Measurements from ENCODE around the gene PRLR. TPM values are rescaled to one million over a fixed set of nuclear protein-coding genes. Genes with fewer than 3 reads are reported as not detected.
A peak's percentile ranks its signal among the peaks of the same experiment; 100 is the strongest.

PRLR gene
- total RNA-seq, 1 donor from 2014 or later, result not detected

DNA sequence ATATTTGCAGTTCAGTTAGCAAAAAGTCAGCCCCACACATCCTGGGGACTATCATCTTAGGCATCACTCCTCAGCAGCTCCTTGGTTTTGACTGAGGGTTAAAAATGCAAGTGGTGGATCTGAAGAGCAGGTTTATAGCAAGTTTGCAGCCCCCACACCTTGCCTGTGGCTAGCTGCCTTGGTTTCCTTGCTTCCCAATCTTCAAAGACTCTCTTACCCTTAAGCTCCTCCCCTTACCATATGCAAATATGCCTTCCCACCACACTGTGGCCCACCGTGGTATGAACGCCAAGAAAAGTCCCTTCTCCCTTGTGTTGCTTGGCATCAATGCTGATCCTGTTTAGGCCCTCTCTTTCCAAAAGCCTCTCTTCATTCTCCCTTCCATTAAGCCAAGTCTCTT, 137.6 kb downstream of the PRLR start:
- H3K9me3 Mint-ChIP-seq, result no peaks in the 10 kb centered on the region
- no peak for DNase-seq (ENCODE audit: low spot score)
- no peaks in the 10 kb centered on the region for H3K36me3 Mint-ChIP-seq (ENCODE audit: low read depth)
- H3K27me3 Mint-ChIP-seq (ENCODE audit: insufficient read depth), result peaks cover 2% of the 10 kb centered on the region
- no peaks in the 10 kb centered on the region for H3K4me1 Mint-ChIP-seq (ENCODE audit: low read depth)
- intact Hi-C loops (cut with micrococcal nuclease), result loop anchor here (5.0 kb wide), 1 partner anchor 345 kb away; no protein-coding TSS in a partner anchor
- H3K27ac Mint-ChIP-seq, result no peak overlapping the region
- H3K4me3 Mint-ChIP-seq, result no peak overlapping the region

DNA sequence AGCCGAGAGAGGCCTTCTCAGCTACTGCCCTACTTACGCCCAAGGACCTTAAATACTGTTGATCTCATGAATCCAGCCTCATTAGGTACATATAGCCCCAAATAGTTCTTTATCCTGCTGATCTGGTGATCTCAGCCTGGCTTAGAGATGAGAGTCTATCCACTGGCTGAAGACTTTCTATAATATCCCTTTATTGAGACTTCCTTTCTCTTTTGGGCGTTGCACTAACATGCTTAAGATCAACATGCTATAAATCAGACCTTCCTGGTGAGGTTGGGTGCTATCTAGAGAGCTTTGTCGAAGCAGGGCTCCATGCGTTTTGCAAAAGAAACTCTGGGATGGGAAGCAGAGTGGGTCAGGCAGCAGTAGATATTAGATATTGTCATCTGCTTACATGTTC, 138.6 kb downstream of the PRLR start:
- Mint-ChIP-seq H3K36me3 (ENCODE audit: low read depth) (no peaks in the 10 kb centered on the region), H3K27me3 (ENCODE audit: insufficient read depth) (peaks cover 2% of the 10 kb centered on the region), H3K9me3 (no peaks in the 10 kb centered on the region), H3K4me1 (ENCODE audit: low read depth) (no peaks in the 10 kb centered on the region), H3K4me3 (no peak overlapping the region), H3K27ac (no peak overlapping the region)
- intact Hi-C loops (cut with micrococcal nuclease), result loop anchor here (5.0 kb wide), 1 partner anchor 346 kb away; no protein-coding TSS in a partner anchor
- no peak for DNase-seq (ENCODE audit: low spot score)

DNA sequence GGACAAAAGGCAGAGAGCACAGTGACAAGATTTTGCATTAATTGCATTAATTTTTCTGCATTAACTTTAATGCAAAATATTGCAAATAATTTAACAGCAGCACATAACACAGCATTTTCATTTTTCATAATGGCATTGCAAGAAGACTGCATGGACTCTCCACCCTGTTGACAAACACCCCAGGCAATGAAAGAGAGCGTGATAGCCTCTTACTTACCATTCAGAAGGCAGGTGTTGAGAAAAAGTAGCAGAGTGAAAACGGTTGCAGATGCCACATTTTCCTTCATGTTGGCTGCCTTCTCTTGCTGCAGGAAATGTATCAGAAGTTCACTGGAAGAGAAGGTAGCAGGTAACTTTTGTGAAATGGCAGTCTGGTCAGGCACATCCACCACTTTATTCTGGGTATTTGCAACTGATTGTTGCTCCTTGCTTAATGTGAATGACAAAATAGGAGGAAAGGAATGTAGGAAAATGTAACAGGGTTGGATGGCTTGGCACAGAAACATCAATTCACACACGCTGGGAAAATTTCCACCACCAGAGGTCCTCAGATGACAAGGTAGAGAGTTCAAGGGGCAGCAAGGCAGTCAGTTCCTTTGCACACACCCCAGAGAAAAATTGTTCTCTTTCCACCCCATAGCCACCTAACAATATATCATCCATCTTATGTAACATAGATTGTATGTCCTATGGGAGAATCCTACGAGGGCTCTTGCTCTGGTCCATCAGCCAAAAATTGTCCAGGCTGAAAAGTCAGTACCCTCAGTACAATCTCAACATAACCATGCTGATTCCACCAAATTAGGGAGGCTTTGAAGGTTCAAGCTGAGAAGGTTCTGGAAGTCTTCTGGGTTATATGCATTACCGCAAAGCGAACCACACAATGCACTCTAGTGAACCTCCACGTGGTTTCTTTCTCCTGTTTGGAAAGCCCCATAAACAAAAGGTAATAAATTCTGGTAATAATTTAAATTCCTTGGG, 140.7 kb downstream of the PRLR start:
- H3K36me3 Mint-ChIP-seq (ENCODE audit: low read depth), result no peaks in the 10 kb centered on the region

DNA sequence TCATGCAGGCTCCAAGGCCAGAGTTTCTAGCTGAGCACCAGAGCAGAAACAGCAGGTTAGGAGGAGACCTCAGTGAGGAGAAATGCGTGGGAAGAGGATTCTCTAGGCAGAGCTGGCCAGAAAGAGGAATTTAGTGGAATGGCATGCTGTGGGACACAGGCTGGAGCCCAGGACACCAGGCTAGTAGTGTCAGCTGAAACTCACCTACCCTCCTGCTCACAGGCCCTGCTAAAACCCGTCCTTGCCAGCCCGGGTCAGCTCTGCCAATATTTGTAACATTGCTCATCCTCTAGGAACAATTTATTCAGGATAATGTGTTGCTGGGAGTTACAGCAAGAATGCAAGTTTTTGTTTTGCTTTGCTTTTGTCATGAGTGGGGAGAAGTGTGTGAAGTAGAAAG, 142.3 kb downstream of the PRLR start:
- Mint-ChIP-seq H3K27ac (no peak overlapping the region), H3K4me3 (no peak overlapping the region), H3K36me3 (ENCODE audit: low read depth) (no peaks in the 10 kb centered on the region), H3K4me1 (ENCODE audit: low read depth) (no peaks in the 10 kb centered on the region), H3K27me3 (ENCODE audit: insufficient read depth) (peaks cover 7% of the 10 kb centered on the region), H3K9me3 (no peaks in the 10 kb centered on the region)
- no peak for DNase-seq (ENCODE audit: low spot score)
- intact Hi-C loops (cut with micrococcal nuclease), result loop anchor here (2.0 to 10.0 kb wide), 3 partner anchors 95 to 687 kb away; no protein-coding TSS in a partner anchor

More for the DNA sequence above, 140.7 kb downstream of the PRLR start:
- DNase-seq (ENCODE audit: low spot score), result peak; percentile 15
- no peaks in the 10 kb centered on the region for H3K9me3 Mint-ChIP-seq
- intact Hi-C loops (cut with micrococcal nuclease), result loop anchor here (2.0 to 10.0 kb wide), 4 partner anchors 93 to 685 kb away; no protein-coding TSS in a partner anchor
- H3K27me3 Mint-ChIP-seq (ENCODE audit: insufficient read depth), result peaks cover 4% of the 10 kb centered on the region
- H3K4me1 Mint-ChIP-seq (ENCODE audit: low read depth), result no peaks in the 10 kb centered on the region
- H3K4me3 Mint-ChIP-seq, result no peak overlapping the region
- H3K27ac Mint-ChIP-seq, result no peak overlapping the region

DNA sequence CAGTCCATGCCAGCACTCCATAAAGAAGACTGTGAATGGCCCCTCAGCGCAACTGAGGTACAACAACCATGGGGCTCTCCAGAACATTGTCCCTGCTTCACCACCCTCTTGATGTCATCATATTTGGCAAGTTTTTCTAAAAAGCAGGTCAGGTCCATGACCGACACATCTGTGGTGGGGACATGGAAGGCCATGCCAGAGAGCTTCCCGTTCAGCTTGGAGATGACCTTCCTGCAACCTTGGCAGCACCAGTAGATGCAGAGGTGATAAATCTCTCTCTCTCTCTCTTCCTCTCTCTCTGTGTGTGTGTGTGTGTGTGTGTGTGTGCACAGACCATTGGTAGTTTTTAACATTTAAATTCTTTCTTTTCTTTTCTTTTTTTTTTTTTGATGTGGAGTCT, 147.1 kb downstream of the PRLR start:
- Mint-ChIP-seq H3K27me3 (ENCODE audit: insufficient read depth) (peaks cover 7% of the 10 kb centered on the region), H3K36me3 (ENCODE audit: low read depth) (no peaks in the 10 kb centered on the region), H3K4me3 (no peak overlapping the region), H3K27ac (no peak overlapping the region), H3K9me3 (no peaks in the 10 kb centered on the region), H3K4me1 (ENCODE audit: low read depth) (no peaks in the 10 kb centered on the region)
- intact Hi-C loops (cut with micrococcal nuclease), result loop anchor here (10.0 kb wide), 1 partner anchor 692 kb away; no protein-coding TSS in a partner anchor
- DNase-seq (ENCODE audit: low spot score), result no peak

DNA sequence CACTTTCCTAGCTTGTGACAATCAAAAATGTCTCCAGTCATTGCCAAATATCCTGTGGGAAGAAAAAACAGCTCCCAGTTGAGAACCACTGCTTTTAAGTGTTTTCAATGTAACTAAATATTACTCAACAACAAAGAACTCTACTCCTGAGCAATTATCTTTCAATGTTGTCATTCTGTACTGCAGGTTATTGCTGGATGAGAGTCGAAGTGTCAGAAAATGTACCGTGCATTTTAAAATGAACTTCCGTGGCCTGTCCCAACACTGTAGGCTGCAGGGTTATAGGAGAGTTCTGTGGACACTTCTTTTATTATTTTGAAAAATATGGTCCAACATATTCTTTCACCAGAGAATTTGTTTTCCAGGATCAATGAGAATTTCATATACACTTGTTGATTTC, 147.8 kb downstream of the PRLR start:
- no peaks in the 10 kb centered on the region for H3K9me3 Mint-ChIP-seq
- H3K27ac Mint-ChIP-seq, result no peak overlapping the region

DNA sequence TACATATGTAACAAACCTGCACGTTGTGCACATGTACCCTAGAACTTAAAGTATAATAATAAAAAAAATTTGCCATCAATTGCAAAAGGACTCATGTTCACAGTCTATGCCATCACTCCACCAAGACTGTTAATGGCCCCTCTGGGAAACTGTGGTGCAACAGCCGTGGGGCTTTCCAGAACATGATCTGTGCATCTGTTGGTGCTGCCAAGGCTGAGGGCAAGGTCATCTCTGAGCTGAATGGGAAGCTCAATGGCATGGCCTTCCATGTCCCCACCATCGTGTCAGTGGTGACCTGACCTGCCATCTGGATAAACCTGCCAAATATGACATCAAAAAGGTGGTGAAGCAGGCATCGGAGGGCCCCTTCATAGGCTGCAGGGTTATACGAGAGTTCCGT, 149.2 kb downstream of the PRLR start:
- intact Hi-C loops (cut with micrococcal nuclease), result loop anchor here (10.0 kb wide), 1 partner anchor 694 kb away; no protein-coding TSS in a partner anchor
- H3K36me3 Mint-ChIP-seq (ENCODE audit: low read depth), result no peaks in the 10 kb centered on the region
- H3K27me3 Mint-ChIP-seq (ENCODE audit: insufficient read depth), result peaks cover 7% of the 10 kb centered on the region
- H3K9me3 Mint-ChIP-seq, result no peaks in the 10 kb centered on the region
- no peak overlapping the region for H3K27ac Mint-ChIP-seq
- H3K4me3 Mint-ChIP-seq, result no peak overlapping the region
- H3K4me1 Mint-ChIP-seq (ENCODE audit: low read depth), result no peaks in the 10 kb centered on the region
- DNase-seq (ENCODE audit: low spot score), result no peak

More for the DNA sequence above, 147.8 kb downstream of the PRLR start:
- Mint-ChIP-seq H3K36me3 (ENCODE audit: low read depth) (no peaks in the 10 kb centered on the region), H3K4me3 (no peak overlapping the region), H3K27me3 (ENCODE audit: insufficient read depth) (peaks cover 9% of the 10 kb centered on the region), H3K4me1 (ENCODE audit: low read depth) (no peaks in the 10 kb centered on the region)
- no peak for DNase-seq (ENCODE audit: low spot score)
- intact Hi-C loops (cut with micrococcal nuclease), result loop anchor here (10.0 kb wide), 1 partner anchor 692 kb away; no protein-coding TSS in a partner anchor

DNA sequence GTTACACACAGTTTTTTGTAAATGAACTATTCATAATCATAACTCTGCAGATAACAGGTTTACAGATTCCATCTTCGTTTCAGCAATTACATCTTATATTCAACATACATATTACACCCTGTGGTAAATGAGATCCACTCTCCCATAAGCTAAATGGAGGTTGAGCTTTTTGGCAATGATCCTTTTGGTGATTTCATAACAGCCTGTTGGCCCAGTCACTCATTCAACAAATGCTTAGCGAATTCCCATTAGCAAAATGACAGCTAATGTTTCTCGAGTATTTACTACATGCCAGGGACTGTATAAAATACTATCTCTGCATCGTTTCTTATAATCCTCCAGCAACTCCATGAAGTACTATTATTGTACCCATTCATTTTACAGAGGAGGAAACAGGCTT, 157.1 kb downstream of the PRLR start:
- Mint-ChIP-seq H3K4me3 (no peak overlapping the region), H3K36me3 (ENCODE audit: low read depth) (no peaks in the 10 kb centered on the region), H3K27ac (no peak overlapping the region), H3K4me1 (ENCODE audit: low read depth) (no peaks in the 10 kb centered on the region), H3K9me3 (no peaks in the 10 kb centered on the region), H3K27me3 (ENCODE audit: insufficient read depth) (peaks cover 6% of the 10 kb centered on the region)
- no peak for DNase-seq (ENCODE audit: low spot score)
- intact Hi-C loops (cut with micrococcal nuclease), result no loop called here

DNA sequence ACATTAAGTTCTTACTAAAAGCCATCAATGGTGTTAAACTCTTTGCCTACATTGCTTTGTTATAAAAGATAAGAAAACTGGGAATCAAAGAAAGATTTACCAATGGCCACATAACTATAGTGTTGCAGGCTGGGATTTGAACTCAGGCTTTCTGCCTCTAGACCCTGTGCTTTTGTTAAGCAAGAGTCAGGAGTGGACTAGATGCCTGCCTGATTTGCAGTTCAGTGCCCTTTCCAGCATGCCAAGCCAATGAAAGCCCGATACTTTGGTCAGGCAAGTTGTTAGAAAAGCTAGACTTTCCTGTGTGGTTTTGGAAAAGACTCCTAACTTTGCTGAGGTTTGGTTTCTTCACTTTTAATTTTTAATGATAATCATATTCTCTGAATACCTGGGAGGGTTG, 161.1 kb downstream of the PRLR start:
- H3K9me3 Mint-ChIP-seq, result no peaks in the 10 kb centered on the region
- peaks cover 6% of the 10 kb centered on the region for H3K27me3 Mint-ChIP-seq (ENCODE audit: insufficient read depth)
- no peaks in the 10 kb centered on the region for H3K4me1 Mint-ChIP-seq (ENCODE audit: low read depth)

DNA sequence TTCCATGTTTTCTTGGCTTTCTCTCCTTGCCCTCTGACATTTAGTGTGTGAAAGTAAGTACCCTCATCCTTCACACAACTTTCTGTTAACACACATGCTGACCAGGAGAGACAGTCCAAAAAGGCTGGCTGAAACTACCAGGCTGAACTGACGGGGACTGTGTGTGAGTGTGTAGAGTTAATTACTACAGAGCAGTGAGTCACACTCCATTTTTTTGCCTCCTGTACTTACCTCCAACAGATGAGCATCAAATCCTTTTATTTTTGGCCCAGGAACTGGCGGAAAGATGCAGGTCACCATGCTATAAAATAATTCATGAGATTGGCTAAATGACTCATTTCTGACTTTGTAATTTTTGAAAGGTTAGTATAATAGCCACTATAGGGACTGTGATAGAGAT, 162.3 kb downstream of the PRLR start:
- intact Hi-C loops (cut with micrococcal nuclease), result no loop called here
- Mint-ChIP-seq H3K4me3 (no peak overlapping the region), H3K27me3 (ENCODE audit: insufficient read depth) (peaks cover 8% of the 10 kb centered on the region), H3K4me1 (ENCODE audit: low read depth) (no peaks in the 10 kb centered on the region), H3K27ac (no peak overlapping the region), H3K36me3 (ENCODE audit: low read depth) (no peaks in the 10 kb centered on the region), H3K9me3 (no peaks in the 10 kb centered on the region)
- DNase-seq (ENCODE audit: low spot score), result no peak

More for the DNA sequence above, 161.1 kb downstream of the PRLR start:
- Mint-ChIP-seq H3K27ac (no peak overlapping the region), H3K36me3 (ENCODE audit: low read depth) (no peaks in the 10 kb centered on the region), H3K4me3 (no peak overlapping the region)
- no peak for DNase-seq (ENCODE audit: low spot score)
- intact Hi-C loops (cut with micrococcal nuclease), result no loop called here

DNA sequence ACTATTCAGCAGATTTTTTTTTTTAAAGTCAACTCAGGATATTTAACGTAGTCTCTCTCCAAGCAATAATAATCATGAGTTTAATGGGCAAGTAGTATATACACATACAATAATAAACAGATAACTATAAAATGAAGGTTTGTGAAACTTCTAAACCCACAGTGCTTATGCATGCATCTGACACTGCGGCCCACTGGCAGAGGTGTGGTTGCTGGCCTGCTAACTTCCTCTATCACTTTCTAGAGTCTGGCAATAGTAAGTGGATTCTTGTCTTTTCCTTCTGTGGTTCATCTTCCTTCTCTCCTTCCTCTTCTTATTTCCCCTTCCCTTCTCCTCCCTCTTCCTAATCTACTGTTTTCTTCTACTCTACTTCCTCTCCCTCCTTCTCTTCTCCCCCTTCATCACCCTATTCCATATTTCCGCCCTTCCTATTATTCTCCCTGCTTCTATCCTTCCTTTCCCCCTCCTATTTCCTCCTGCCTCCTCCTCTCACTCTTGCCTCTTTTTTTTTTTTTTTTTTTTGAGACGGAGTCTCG, 164.0 kb downstream of the PRLR start:
- Mint-ChIP-seq H3K27me3 (ENCODE audit: insufficient read depth) (peaks cover 8% of the 10 kb centered on the region), H3K9me3 (no peaks in the 10 kb centered on the region), H3K36me3 (ENCODE audit: low read depth) (no peaks in the 10 kb centered on the region), H3K27ac (no peak overlapping the region), H3K4me3 (no peak overlapping the region), H3K4me1 (ENCODE audit: low read depth) (no peaks in the 10 kb centered on the region)
- DNase-seq (ENCODE audit: low spot score), result no peak
- intact Hi-C loops (cut with micrococcal nuclease), result no loop called here

DNA sequence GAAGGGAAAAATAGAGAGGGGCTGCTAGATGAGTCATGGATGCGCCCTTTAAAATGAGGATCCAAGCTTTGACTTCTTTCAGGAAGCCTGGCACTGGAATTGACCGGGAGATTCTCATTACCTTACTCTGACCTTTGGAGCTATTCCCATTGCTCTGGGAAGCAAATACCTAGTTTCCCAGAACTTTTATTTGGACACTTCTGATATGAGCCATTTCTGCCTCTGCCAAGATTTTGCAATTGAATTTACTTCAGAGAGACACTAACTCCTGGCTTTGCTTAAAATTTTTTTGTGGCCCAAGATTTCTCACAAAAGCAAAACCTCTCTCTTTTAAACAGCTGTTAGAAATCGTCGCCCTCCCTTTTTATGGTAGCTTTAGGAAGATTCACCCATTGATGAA, 166.9 kb downstream of the PRLR start:
- H3K9me3 Mint-ChIP-seq, result no peaks in the 10 kb centered on the region
- peaks cover 16% of the 10 kb centered on the region for H3K27me3 Mint-ChIP-seq (ENCODE audit: insufficient read depth)
- H3K4me1 Mint-ChIP-seq (ENCODE audit: low read depth), result no peaks in the 10 kb centered on the region
- no peak overlapping the region for H3K27ac Mint-ChIP-seq
- H3K4me3 Mint-ChIP-seq, result no peak overlapping the region
- intact Hi-C loops (cut with micrococcal nuclease), result no loop called here
- no peaks in the 10 kb centered on the region for H3K36me3 Mint-ChIP-seq (ENCODE audit: low read depth)
- no peak for DNase-seq (ENCODE audit: low spot score)

DNA sequence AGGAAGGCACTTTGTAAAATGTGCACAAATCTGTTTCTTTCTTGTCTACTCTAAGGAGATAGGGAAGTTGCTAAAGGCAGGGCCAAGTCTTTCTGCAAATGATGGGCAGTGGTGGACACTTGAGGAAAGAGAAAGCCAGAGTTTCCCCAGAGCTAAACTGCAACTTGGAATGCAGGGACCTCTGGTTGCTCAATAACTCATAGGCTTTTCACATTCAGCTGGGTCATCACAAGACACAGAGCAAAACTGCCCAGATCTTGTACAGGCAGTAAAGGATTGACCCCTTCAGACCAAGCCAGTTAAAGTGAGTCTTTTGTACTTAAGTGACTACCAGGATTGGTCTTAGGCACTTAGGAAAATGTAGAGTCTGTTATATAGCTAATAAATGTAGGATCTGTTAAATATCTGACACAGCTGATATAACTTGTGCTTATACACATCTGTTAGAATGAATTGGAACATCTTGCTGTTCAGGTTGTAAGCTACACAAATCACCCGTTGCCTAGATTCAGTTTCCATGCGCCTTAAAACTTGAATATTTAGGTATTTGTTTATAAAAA, 169.0 kb downstream of the PRLR start:
- Mint-ChIP-seq H3K36me3 (ENCODE audit: low read depth) (no peaks in the 10 kb centered on the region), H3K4me3 (no peak overlapping the region), H3K27ac (no peak overlapping the region), H3K27me3 (ENCODE audit: insufficient read depth) (peaks cover 25% of the 10 kb centered on the region), H3K9me3 (no peaks in the 10 kb centered on the region), H3K4me1 (ENCODE audit: low read depth) (no peaks in the 10 kb centered on the region)
- intact Hi-C loops (cut with micrococcal nuclease), result no loop called here
- no peak for DNase-seq (ENCODE audit: low spot score)
